Stimulated activated CD8-positive, alpha-beta memory T cell treated with anti-CD3 and anti-CD28 coated beads, Interleukin-2, amount 100 ng/mL, for 1 hour (primary cell): ENCODE data around the gene KCNMA1.

Experiments used
- DNase-seq, 2 donors: peaks; one replicate each; pipeline ENCODE4 v3.0.0-alpha.2; 2020; ENCODE audit warnings: low read depth in 2 of 2

Gene KCNMA1

GRCh38 chr10:77485847-77486246, 151.8 kb downstream of the KCNMA1 start:
- no peak for DNase-seq

GRCh38 chr10:77482072-77482471, 155.5 kb downstream of the KCNMA1 start:
- no peak for DNase-seq

- DNase-seq, result no peak
Measured at GRCh38 chr10:77479586-77479985, 158.0 kb downstream of the KCNMA1 start.

- no peak for DNase-seq
Measured at GRCh38 chr10:77478962-77479359, 158.6 kb downstream of the KCNMA1 start.

GRCh38 chr10:77478247-77478961, 159.2 kb downstream of the KCNMA1 start:
- DNase-seq, result no peak

- DNase-seq, result no peak
Measured at GRCh38 chr10:77475522-77475921, 162.1 kb downstream of the KCNMA1 start.

GRCh38 chr10:77474939-77475338, 162.7 kb downstream of the KCNMA1 start:
- no peak for DNase-seq

- no peak for DNase-seq
Measured at GRCh38 chr10:77474386-77474785, 163.2 kb downstream of the KCNMA1 start.

GRCh38 chr10:77472146-77472545, 165.5 kb downstream of the KCNMA1 start:
- DNase-seq, result no peak

- DNase-seq, result no peak
Measured at GRCh38 chr10:77471069-77471536, 166.5 kb downstream of the KCNMA1 start.

- DNase-seq, result no peak
Measured at GRCh38 chr10:77467422-77467963, 170.1 kb downstream of the KCNMA1 start.

- DNase-seq, result no peak
Measured at GRCh38 chr10:77463967-77464745, 173.5 kb downstream of the KCNMA1 start.

- no peak for DNase-seq
Measured at GRCh38 chr10:77463499-77463898, 174.1 kb downstream of the KCNMA1 start.

GRCh38 chr10:77461636-77462296, 175.8 kb downstream of the KCNMA1 start:
- DNase-seq, result no peak

GRCh38 chr10:77459905-77460304, 177.7 kb downstream of the KCNMA1 start:
- DNase-seq, result no peak

- no peak for DNase-seq
Measured at GRCh38 chr10:77458986-77459590, 178.5 kb downstream of the KCNMA1 start.

GRCh38 chr10:77457721-77458120, 179.9 kb downstream of the KCNMA1 start:
- DNase-seq, result no peak

GRCh38 chr10:77457266-77457665, 180.3 kb downstream of the KCNMA1 start:
- no peak for DNase-seq

GRCh38 chr10:77456414-77456813, 181.2 kb downstream of the KCNMA1 start:
- no peak for DNase-seq

GRCh38 chr10:77455561-77455960, 182.0 kb downstream of the KCNMA1 start:
- no peak for DNase-seq

GRCh38 chr10:77452952-77453564, 184.6 kb downstream of the KCNMA1 start:
- no peak for DNase-seq
